ENCODE results near the gene VASH1. TPM values are rescaled to one million over a fixed set of nuclear protein-coding genes. Genes with fewer than 3 reads are reported as not detected.

Gene VASH1
- total RNA-seq, 1 donor from 2014 or later: not detected

GRCh38 chr14:76779221-76780057, 18.2 kb downstream of the VASH1 start:
- peaks cover 2% of the 10 kb centered on the region for H3K27me3 ChIP-seq (ENCODE audit: control insufficient read depth, insufficient read depth, low read length)
- peaks cover 1% of the 10 kb centered on the region for H3K36me3 ChIP-seq (ENCODE audit: control insufficient read depth, insufficient read depth, low read length)
- no peak overlapping the region for H3K4me3 ChIP-seq (ENCODE audit: low read depth, low read length)
- DNase-seq (ENCODE audit: low read depth): no peak
- no peak for TF ChIP-seq CTCF (IDR thresholded peaks at IDR 0.05; ENCODE audit: insufficient read depth, low read length, severe bottlenecking)
- no peak for FAIRE-seq

GRCh38 chr14:76780058-76780345, 18.7 kb downstream of the VASH1 start:
- DNase-seq (ENCODE audit: low read depth) (no peak), FAIRE-seq (no peak)
- Histone ChIP-seq H3K4me3 (ENCODE audit: low read depth, low read length) (no peak overlapping the region), H3K36me3 (ENCODE audit: control insufficient read depth, insufficient read depth, low read length) (peaks cover 1% of the 10 kb centered on the region), H3K27me3 (ENCODE audit: control insufficient read depth, insufficient read depth, low read length) (peaks cover 2% of the 10 kb centered on the region)
- no peak for TF ChIP-seq CTCF (IDR thresholded peaks at IDR 0.05; ENCODE audit: insufficient read depth, low read length, severe bottlenecking)

GRCh38 chr14:76780360-76780759, 19.1 kb downstream of the VASH1 start:
- H3K4me3 ChIP-seq (ENCODE audit: low read depth, low read length): no peak overlapping the region
- FAIRE-seq: no peak
- TF ChIP-seq CTCF (IDR thresholded peaks at IDR 0.05; ENCODE audit: insufficient read depth, low read length, severe bottlenecking): no peak
- H3K36me3 ChIP-seq (ENCODE audit: control insufficient read depth, insufficient read depth, low read length): peaks cover 1% of the 10 kb centered on the region
- DNase-seq (ENCODE audit: low read depth): no peak
- H3K27me3 ChIP-seq (ENCODE audit: control insufficient read depth, insufficient read depth, low read length): peaks cover 2% of the 10 kb centered on the region

GRCh38 chr14:76780875-76781647, 19.8 kb downstream of the VASH1 start:
- FAIRE-seq (no peak), DNase-seq (ENCODE audit: low read depth) (no peak)
- H3K27me3 ChIP-seq (ENCODE audit: control insufficient read depth, insufficient read depth, low read length): peaks cover 2% of the 10 kb centered on the region
- TF ChIP-seq CTCF (IDR thresholded peaks at IDR 0.05; ENCODE audit: insufficient read depth, low read length, severe bottlenecking): no peak
- no peak overlapping the region for H3K4me3 ChIP-seq (ENCODE audit: low read depth, low read length)
- peaks cover 1% of the 10 kb centered on the region for H3K36me3 ChIP-seq (ENCODE audit: control insufficient read depth, insufficient read depth, low read length)

GRCh38 chr14:76781648-76782051, 20.4 kb downstream of the VASH1 start:
- Histone ChIP-seq H3K4me3 (ENCODE audit: low read depth, low read length) (no peak overlapping the region), H3K36me3 (ENCODE audit: control insufficient read depth, insufficient read depth, low read length) (peaks cover 1% of the 10 kb centered on the region), H3K27me3 (ENCODE audit: control insufficient read depth, insufficient read depth, low read length) (peaks cover under 1% of the 10 kb centered on the region)
- DNase-seq (ENCODE audit: low read depth): peak; percentile 19
- no peak for TF ChIP-seq CTCF (IDR thresholded peaks at IDR 0.05; ENCODE audit: insufficient read depth, low read length, severe bottlenecking)
- no peak for FAIRE-seq

Measured in bronchial epithelial cell (primary cell).